Testis (tissue), 3 donors: Measurements from ENCODE around the gene PTPRK. TPM values are rescaled to one million over a fixed set of nuclear protein-coding genes. Genes with fewer than 3 reads are reported as not detected.

Experiments used
- DNase-seq: peaks from one replicate; pipeline ENCODE4 v3.0.0-alpha.2; 2019
- H3K27ac ChIP-seq, 2 donors: fragments of 200-600 bp; sonication (generic); one replicate each; pipeline ENCODE4 v1.5.1; 2019
- H3K27me3 ChIP-seq: fragments of 200-600 bp; sonication (generic); one replicate; pipeline ENCODE4 v1.5.1; 2019
- H3K36me3 ChIP-seq: fragments of 200-600 bp; sonication (generic); one replicate; pipeline ENCODE4 v1.5.1; 2017; ENCODE audit warnings: low read depth; ENCODE audit errors: missing control alignments
- H3K4me1 ChIP-seq: fragments of 200-600 bp; sonication (generic); one replicate; pipeline ENCODE4 v1.5.1; 2019
- H3K4me3 ChIP-seq, 2 donors: fragments of 200-600 bp; sonication (generic); one replicate each; pipeline ENCODE4 v1.5.1; 2017 to 2019
- H3K9me3 ChIP-seq: fragments of 200-600 bp; sonication (generic); one replicate; pipeline ENCODE4 v1.5.1; 2017
- POLR2A ChIP-seq: fragments of 450-650 bp; IDR thresholded peaks from one replicate; pipeline ENCODE4 v1.6.1; 2017; ENCODE audit warnings: antibody characterized with exemption, mild to moderate bottlenecking, moderate library complexity
- WGBS, 2 donors: methylation state at CpG; one replicate each; pipeline ENCODE4 v1.1.5; 2018; 5-methylcytosine and 5-hydroxymethylcytosine counted together
- intact Hi-C: fragments of 100-400 bp; cut with DNase I; formaldehyde crosslinking; loops from one replicate; pipeline ENCODE4 v1.15.1; 2023; ENCODE audit warnings: low total_unique reads
- polyA plus RNA-seq: library from polyadenylated mRNA; stranded (reverse); fragments of 350-450 nt; fragmentation: Illumina TruSeq; extraction: RNeasy Lipid Tissue Mini Kit (QIAGEN cat#74804); gene quantifications from one replicate; pipeline ENCODE4 v1.2.3, GENCODE V29; 2014; ENCODE audit warnings: low read depth, low replicate concordance; ENCODE audit not compliant: insufficient read depth
- total RNA-seq, 2 donors: library from RNA; depleted of rRNA; stranded (reverse); fragments of >200 nt; gene quantifications; one replicate each; pipeline ENCODE4 v1.2.3, GENCODE V29; 2016
- TF ChIP-seq, protein P1 (sequence below), 3 experiments: fragments of 450-650 bp in 2 of 3; fragments of 200-600 bp in 1 of 3; sonication (generic) in 1 of 3; IDR thresholded peaks; one replicate each; pipeline ENCODE4 v1.5.1; 2016 to 2019; ENCODE audit warnings: antibody characterized with exemption in 3 of 3, mild to moderate bottlenecking in 2 of 3, moderate library complexity in 1 of 3

PTPRK gene
- total and polyA plus RNA-seq, 3 donors from 2014 or later = 9.1 to 13.3 (median 12.5) TPM

DNA sequence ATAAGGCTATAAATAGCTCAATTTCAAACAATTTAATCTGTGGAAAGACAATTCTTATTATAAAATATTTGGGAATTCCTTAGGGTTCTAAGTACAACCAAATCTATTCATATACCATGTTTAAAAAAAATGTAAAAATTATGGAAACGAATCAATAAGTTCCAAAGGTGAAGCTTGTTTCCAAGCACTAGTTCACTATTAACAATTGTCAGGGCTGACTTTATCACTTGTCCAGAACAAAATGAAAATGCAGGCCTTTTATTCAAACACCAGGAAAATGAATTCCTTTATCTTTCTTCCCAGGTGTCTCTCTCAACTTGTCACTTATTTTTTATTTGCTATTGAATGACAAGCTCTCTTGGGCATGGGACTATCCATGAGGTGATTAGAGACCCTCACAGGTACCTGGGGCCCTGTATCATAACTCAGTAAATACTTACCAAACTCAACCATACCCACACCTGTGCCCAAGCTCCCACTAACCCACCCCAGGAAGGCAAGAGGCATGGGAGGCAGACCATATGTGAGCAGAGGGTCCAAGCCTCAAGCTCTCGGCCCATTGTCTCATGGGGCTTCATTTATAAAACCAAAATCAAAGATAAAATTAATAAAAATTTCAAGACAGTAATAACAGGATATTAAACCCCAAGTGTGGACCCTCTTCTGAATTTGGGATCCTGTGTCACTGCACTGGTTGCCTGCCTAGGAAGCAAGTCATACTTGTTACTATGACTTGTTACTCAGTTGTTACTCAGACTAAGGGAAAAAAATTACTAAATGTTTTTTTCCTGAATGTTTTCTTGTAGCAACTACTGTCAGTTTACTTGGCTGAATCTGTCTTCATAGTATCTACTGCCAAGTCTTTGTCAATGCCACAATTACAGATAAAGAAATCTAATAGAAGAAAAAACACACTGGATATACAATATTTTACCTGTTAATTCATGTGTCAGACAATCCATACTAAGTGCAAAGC is 54.7 kb downstream of the PTPRK start:
- 87 to 91% methylated on average over 2 of the region's 2 CpGs for WGBS, 2 donors
- TF ChIP-seq, protein P1, sequence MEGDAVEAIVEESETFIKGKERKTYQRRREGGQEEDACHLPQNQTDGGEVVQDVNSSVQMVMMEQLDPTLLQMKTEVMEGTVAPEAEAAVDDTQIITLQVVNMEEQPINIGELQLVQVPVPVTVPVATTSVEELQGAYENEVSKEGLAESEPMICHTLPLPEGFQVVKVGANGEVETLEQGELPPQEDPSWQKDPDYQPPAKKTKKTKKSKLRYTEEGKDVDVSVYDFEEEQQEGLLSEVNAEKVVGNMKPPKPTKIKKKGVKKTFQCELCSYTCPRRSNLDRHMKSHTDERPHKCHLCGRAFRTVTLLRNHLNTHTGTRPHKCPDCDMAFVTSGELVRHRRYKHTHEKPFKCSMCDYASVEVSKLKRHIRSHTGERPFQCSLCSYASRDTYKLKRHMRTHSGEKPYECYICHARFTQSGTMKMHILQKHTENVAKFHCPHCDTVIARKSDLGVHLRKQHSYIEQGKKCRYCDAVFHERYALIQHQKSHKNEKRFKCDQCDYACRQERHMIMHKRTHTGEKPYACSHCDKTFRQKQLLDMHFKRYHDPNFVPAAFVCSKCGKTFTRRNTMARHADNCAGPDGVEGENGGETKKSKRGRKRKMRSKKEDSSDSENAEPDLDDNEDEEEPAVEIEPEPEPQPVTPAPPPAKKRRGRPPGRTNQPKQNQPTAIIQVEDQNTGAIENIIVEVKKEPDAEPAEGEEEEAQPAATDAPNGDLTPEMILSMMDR (IDR thresholded peaks at IDR 0.05) = no peak
- no peak for TF ChIP-seq POLR2A
- intact Hi-C loops = no loop called here

DNA sequence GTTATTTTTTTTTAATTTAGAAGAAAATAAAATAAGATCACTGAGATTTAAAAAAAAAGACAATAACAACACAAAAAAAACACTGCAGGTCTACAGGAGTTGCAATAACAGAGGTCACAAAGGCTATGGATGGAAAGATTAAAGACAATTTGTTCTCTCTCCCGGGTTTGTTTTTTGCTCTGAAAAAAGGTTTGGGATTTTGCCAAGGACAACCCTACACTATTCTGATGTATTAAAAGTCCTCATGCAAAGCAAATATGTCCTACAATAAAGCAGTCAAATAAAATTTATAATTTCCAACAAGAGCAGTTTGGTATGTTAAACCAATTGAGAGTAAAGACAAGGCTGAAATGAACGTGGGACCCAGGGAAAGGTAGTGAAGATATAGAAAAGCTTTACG is 55.6 kb downstream of the PTPRK start:
- Histone ChIP-seq H3K9me3 (no peaks in the 10 kb centered on the region), H3K4me3 (no peak overlapping the region), H3K27ac (no peak overlapping the region), H3K4me1 (no peaks in the 10 kb centered on the region), H3K27me3 (no peaks in the 10 kb centered on the region), H3K36me3 (no peaks in the 10 kb centered on the region)
- intact Hi-C loops = no loop called here
- DNase-seq = no peak
- TF ChIP-seq, protein P1 (IDR thresholded peaks at IDR 0.05) = no peak
- no peak for TF ChIP-seq POLR2A
- WGBS, 2 donors = 64 to 70% methylated on average over 3 of the region's 3 CpGs

More for the DNA sequence above, 54.7 kb downstream of the PTPRK start:
- DNase-seq = no peak
- Histone ChIP-seq H3K27ac (no peak overlapping the region), H3K36me3 (no peaks in the 10 kb centered on the region), H3K27me3 (no peaks in the 10 kb centered on the region), H3K4me1 (no peaks in the 10 kb centered on the region), H3K9me3 (no peaks in the 10 kb centered on the region), H3K4me3 (no peak overlapping the region)

DNA sequence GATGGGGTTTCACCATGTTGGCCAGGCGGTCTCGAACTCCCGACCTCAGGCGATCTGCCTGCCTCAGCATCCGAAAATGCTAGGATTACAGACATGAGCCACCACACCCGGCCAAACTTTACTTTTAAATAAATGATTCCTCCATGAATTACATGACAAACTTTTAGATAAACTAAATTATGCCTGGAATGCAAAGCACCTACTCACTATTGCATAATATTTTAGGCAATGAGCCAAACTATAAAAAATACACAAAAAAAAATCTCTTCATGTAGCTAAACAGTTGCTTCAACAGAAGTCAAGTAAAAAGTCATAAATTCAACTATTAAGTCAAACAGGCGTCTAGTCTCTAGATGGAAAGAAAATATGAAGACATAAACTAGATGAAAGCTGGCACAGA is 56.5 kb downstream of the PTPRK start:
- no peaks in the 10 kb centered on the region for H3K4me1 ChIP-seq
- intact Hi-C loops = no loop called here
- no peak for DNase-seq
- no peak overlapping the region for H3K27ac ChIP-seq
- TF ChIP-seq, protein P1 (IDR thresholded peaks at IDR 0.05) = no peak
- TF ChIP-seq POLR2A = no peak
- no peak overlapping the region for H3K4me3 ChIP-seq
- no peaks in the 10 kb centered on the region for H3K9me3 ChIP-seq
- no peaks in the 10 kb centered on the region for H3K36me3 ChIP-seq
- no peaks in the 10 kb centered on the region for H3K27me3 ChIP-seq
- 76 to 95% methylated on average over 7 of the region's 7 CpGs for WGBS, 2 donors

DNA sequence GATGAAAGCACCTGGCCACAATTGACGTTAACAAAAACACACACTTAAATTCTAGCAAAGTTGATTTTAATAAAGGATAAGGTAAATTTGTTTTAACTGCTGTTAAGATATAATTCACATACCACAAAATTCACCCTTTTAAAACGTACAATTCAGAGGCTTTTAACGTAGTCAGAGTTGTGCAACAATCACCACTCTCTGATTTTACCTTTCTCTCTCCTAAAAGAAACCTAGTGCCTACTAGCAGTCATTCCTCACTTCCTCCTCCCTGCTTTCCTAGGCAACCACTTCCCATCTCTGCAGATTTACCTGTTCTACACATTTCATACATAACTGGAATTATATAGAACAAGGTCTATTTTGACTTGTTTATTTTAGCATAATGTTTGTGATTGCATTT is 58.9 kb downstream of the PTPRK start:
- Histone ChIP-seq H3K9me3 (no peaks in the 10 kb centered on the region), H3K4me1 (no peaks in the 10 kb centered on the region), H3K36me3 (no peaks in the 10 kb centered on the region), H3K27ac (no peak overlapping the region), H3K4me3 (no peak overlapping the region), H3K27me3 (no peaks in the 10 kb centered on the region)
- DNase-seq = no peak
- TF ChIP-seq, protein P1 (IDR thresholded peaks at IDR 0.05) = no peak
- no peak for TF ChIP-seq POLR2A
- intact Hi-C loops = no loop called here
- WGBS, 2 donors = 84 to 89% methylated on average over 3 of the region's 3 CpGs
